SK-N-MC (cell line): ENCODE results near the gene FGF12.
"Not testable (repeated sequence)": the region's sequence is repeated elsewhere in the genome, so short reads cannot be mapped to it uniquely, and the experiment has no call there.

Source experiments
- EZH2 ChIP-seq: fragments of 200-600 bp; sonication (generic); IDR thresholded peaks from one replicate; pipeline ENCODE4 v1.6.1; 2017; ENCODE audit warnings: antibody characterized with exemption
- POLR2AphosphoS5 ChIP-seq: IDR thresholded peaks from 2 replicates; pipeline ENCODE4 v1.6.1; 2012; ENCODE audit warnings: mild to moderate bottlenecking, low read depth, low read length, borderline replicate concordance

GRCh38 chr3:192576704-192577103, 150.6 kb downstream of the FGF12 start:
- TF ChIP-seq POLR2AphosphoS5, EZH2: not testable (repeated sequence)
